ENCODE data around the gene PAK3. TPM values are rescaled to one million over a fixed set of nuclear protein-coding genes. Genes with fewer than 3 reads are reported as not detected.

Gene PAK3
- total RNA-seq, 1 donor from 2014 or later: not detected

DNA sequence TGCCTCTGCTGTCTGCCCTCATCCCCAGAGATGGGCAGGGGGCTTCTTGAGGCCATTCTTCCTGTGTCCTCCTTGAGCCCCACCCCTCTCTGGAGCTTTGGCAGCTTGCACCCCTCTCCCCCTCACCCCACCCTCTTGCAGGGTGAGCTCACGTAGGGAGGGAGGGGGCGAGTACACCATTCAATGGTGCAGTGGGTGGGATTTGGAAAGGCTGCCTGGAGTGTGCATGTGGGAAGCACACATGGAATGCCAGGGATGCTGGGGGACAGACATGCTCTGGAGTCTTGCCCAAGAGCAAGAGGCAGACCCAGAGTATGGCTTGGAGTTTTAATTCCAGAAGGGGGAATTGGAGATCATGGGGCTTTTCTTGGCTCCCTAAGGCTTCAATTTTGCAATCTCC lies 5.6 kb downstream of the PAK3 start:
- H3K9me3 Mint-ChIP-seq: no peaks in the 10 kb centered on the region
- H3K36me3 Mint-ChIP-seq (ENCODE audit: low read depth): no peaks in the 10 kb centered on the region
- intact Hi-C loops (cut with micrococcal nuclease): no loop called here
- peaks cover 13% of the 10 kb centered on the region for H3K4me1 Mint-ChIP-seq
- TF ChIP-seq, protein P1, sequence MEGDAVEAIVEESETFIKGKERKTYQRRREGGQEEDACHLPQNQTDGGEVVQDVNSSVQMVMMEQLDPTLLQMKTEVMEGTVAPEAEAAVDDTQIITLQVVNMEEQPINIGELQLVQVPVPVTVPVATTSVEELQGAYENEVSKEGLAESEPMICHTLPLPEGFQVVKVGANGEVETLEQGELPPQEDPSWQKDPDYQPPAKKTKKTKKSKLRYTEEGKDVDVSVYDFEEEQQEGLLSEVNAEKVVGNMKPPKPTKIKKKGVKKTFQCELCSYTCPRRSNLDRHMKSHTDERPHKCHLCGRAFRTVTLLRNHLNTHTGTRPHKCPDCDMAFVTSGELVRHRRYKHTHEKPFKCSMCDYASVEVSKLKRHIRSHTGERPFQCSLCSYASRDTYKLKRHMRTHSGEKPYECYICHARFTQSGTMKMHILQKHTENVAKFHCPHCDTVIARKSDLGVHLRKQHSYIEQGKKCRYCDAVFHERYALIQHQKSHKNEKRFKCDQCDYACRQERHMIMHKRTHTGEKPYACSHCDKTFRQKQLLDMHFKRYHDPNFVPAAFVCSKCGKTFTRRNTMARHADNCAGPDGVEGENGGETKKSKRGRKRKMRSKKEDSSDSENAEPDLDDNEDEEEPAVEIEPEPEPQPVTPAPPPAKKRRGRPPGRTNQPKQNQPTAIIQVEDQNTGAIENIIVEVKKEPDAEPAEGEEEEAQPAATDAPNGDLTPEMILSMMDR (IDR thresholded peaks at IDR 0.05): no peak
- CTCF ChIA-PET: no interaction called here
- no peak for DNase-seq
- H3K4me3 Mint-ChIP-seq: no peak overlapping the region
- H3K27ac Mint-ChIP-seq: no peak overlapping the region
- no peak for ATAC-seq (ENCODE audit: low read depth)
- POLR2A ChIA-PET: no interaction called here
- H3K27me3 Mint-ChIP-seq: peaks cover 6% of the 10 kb centered on the region

DNA sequence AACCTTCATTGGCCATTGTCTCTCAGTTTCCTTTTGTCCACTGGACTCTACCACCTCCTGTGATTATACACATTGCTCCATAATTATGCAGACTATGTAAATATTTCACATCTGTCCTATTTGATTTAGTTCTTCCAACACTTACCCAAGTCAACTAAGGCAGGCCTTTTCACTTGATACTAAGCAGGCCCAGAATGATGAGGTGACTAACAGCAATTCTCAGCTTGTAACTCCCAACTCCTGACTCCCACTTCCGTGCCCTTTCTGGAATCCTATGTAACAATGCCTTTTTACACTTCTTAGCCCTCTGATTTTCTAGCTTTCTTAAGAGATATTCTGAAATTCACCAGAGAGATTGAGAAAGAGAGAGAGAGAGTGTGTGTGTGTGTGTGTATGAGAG lies 6.6 kb downstream of the PAK3 start:
- Mint-ChIP-seq H3K9me3 (no peaks in the 10 kb centered on the region), H3K36me3 (ENCODE audit: low read depth) (no peaks in the 10 kb centered on the region), H3K4me3 (no peak overlapping the region), H3K4me1 (peaks cover 13% of the 10 kb centered on the region), H3K27me3 (peaks cover 2% of the 10 kb centered on the region), H3K27ac (no peak overlapping the region)
- ChIA-PET CTCF (no interaction called here), POLR2A (no interaction called here)
- DNase-seq: no peak
- no peak for ATAC-seq (ENCODE audit: low read depth)
- TF ChIP-seq, protein P1 (IDR thresholded peaks at IDR 0.05): no peak
- intact Hi-C loops (cut with micrococcal nuclease): no loop called here

DNA sequence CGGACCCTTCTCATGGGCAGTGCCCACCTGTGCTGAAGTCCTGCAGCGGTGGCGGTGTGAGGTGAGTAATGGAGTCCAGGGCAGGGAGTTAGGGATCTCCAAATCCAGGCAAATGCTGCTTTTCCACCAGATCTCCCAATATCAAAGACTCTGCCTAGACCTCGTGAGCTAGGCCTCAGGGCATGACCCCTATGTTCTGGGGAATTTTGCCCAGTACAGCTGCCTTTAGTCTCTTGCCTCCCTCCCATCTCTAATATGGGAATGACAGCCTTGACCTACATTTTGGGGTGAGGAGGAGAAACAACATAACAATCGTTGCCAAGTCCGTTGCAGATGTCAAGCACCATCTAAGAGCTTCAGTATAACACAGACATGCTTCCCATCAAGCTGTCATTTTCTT lies 7.3 kb downstream of the PAK3 start:
- ChIA-PET CTCF (no interaction called here), POLR2A (no interaction called here)
- peaks cover 2% of the 10 kb centered on the region for H3K27me3 Mint-ChIP-seq
- intact Hi-C loops (cut with micrococcal nuclease): no loop called here
- no peak overlapping the region for H3K4me3 Mint-ChIP-seq
- H3K4me1 Mint-ChIP-seq: peaks cover 8% of the 10 kb centered on the region
- H3K9me3 Mint-ChIP-seq: no peaks in the 10 kb centered on the region
- no peak for DNase-seq
- no peak overlapping the region for H3K27ac Mint-ChIP-seq
- TF ChIP-seq, protein P1 (IDR thresholded peaks at IDR 0.05): no peak
- no peaks in the 10 kb centered on the region for H3K36me3 Mint-ChIP-seq (ENCODE audit: low read depth)
- no peak for ATAC-seq (ENCODE audit: low read depth)

DNA sequence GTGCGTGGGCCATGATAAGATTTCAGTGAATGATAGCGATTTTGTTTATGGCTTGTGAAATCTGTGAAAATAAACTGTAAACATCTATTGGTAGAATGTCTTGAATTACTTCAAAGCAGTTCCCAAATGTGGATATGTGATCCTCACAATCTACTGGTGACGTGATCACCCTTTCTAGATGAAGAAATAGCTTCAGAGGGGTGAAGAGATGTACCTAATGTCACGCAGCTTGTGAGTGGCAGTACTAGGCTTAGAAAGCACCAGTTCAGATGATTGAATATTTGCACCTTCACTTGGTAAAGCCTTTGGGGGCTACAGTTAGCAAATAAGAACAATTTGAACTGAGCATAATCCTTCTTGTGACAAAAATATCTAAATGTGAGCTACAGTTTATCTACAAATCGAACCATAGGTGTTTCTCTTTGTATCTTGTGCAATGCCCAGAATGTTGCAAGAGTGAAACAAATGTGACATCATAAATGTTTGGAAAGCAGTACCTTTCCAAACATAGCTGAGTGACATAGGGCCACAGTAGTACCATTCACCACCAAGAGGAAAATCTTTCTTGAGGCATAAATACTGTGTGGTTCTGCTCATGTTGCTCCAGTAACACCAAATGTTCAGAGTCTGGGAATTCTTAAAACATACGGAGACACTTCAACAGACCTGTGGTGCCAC lies 14.2 kb downstream of the PAK3 start:
- TF ChIP-seq, protein P1 (IDR thresholded peaks at IDR 0.05): no peak
- H3K4me1 Mint-ChIP-seq: no peaks in the 10 kb centered on the region
- intact Hi-C loops (cut with micrococcal nuclease): no loop called here
- ChIA-PET POLR2A (no interaction called here), CTCF (no interaction called here)
- no peak overlapping the region for H3K4me3 Mint-ChIP-seq
- H3K27me3 Mint-ChIP-seq: no peaks in the 10 kb centered on the region
- H3K27ac Mint-ChIP-seq: no peak overlapping the region
- no peak for ATAC-seq (ENCODE audit: low read depth)
- H3K9me3 Mint-ChIP-seq: no peaks in the 10 kb centered on the region
- DNase-seq: no peak
- no peaks in the 10 kb centered on the region for H3K36me3 Mint-ChIP-seq (ENCODE audit: low read depth)

DNA sequence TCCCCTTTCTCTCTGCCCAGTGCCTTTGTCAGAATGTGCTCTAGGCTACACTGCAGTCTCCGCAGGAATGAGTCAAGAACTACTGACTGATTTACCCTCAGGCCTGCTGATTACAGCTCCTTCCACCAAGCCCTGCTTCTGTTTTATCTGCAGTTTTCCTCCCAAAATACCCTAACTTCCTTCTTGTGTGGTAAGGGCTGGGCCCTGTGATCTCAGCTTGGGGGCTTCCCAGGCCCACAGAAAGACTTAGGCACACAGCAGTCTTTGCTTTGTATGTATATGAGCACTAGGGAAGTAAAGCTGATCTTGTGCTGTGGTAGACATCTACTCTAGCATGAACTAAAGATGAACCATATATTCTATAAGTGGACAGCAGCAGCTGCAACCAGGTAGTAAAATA lies 18.8 kb downstream of the PAK3 start:
- no peak for ATAC-seq (ENCODE audit: low read depth)
- CTCF ChIA-PET: no interaction called here

More for the DNA sequence above, 18.8 kb downstream of the PAK3 start:
- TF ChIP-seq, protein P1 (IDR thresholded peaks at IDR 0.05): no peak
- intact Hi-C loops (cut with micrococcal nuclease): no loop called here
- Mint-ChIP-seq H3K4me3 (no peak overlapping the region), H3K4me1 (no peaks in the 10 kb centered on the region), H3K27me3 (no peaks in the 10 kb centered on the region), H3K27ac (no peak overlapping the region), H3K36me3 (ENCODE audit: low read depth) (no peaks in the 10 kb centered on the region), H3K9me3 (no peaks in the 10 kb centered on the region)
- DNase-seq: no peak
- POLR2A ChIA-PET: no interaction called here
